Measurements from ENCODE around the gene DNLZ.

The DNLZ gene

DNA sequence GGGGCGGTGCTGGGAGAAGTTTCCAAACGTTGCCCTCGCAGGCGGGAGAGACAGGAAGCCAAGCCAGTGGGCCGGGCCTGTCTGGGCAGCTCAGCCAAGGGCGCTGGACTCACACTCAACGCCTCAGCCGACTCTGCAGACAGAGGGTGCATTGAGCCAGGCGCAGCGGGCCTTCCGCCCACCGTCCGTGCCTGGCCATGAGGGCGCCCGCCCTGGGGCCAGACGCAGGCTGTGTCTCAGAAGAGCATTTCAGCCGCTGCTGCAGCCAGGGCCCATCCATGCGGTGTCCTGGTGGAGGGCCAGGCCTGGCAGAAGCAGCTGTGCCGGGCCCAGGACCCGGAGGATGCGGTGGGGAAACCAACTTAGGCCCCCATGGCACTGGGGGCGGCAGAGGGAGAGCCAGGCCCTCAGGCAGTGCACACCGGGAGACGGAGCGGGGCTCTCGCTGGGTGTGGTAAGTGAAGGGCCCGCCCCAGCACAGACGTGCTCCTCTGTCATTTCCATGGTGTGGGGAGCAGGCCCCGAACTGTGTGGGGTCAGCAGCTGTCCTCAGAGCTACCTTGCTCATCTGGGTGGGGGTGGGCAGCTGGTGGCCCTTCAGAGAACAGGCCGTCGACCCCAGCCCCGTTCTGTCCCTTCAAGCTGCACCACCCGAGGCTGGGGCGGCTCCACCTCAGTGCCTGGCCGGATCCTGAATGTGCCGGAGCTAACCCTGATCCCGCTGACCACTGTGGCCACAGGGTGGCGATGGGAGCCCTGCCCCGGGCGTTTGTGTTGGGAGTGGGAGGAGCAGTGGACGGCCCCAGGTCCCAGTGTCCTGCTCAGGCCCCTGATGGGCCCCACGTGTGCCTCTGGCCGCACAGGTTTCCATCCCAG is 18.0 kb downstream of the DNLZ start:
- no peak overlapping the region for H3K4me3 ChIP-seq (ENCODE audit: low read depth, low read length)

DNA sequence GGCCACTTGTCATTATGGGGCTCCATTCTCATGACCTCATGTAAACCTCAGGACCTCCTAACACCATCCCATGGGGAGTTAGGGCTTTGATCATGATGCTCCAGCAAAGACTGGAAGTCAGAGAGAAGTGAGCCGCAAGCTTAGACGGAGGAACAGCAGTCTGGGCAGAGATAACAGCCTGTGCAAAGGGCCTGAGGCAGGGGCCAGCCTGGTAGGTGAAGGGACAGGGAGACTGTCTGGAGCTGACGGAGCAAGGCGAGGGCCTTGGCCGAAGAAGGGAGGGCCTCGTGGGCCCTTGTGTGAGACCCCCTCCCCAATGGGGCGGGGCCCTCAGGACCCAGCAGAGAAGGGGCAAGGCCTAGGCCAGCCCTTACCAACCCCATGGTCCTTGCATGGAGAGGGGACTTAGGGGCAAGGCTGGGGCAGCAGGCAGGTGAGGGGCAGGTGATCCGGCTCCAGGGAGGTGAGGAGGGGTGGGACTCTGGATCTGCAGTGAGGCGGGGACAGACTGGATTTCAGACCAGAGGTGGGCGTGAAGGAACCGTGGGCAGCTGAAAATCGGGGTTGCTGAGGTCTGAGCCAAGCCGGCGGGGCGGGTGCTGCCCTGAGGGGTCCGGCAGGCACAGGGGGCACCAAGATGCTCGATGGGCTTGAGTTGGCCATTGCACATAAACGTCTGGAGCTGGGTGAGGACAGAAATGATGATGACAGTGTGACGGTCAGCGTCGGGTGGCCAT is 18.8 kb downstream of the DNLZ start:
- no peak overlapping the region for H3K4me3 ChIP-seq (ENCODE audit: low read depth, low read length)

GRCh38 chr9:136343884-136344269 is 19.7 kb downstream of the DNLZ start:
- no peak overlapping the region for H3K4me3 ChIP-seq (ENCODE audit: low read depth, low read length)

DNA sequence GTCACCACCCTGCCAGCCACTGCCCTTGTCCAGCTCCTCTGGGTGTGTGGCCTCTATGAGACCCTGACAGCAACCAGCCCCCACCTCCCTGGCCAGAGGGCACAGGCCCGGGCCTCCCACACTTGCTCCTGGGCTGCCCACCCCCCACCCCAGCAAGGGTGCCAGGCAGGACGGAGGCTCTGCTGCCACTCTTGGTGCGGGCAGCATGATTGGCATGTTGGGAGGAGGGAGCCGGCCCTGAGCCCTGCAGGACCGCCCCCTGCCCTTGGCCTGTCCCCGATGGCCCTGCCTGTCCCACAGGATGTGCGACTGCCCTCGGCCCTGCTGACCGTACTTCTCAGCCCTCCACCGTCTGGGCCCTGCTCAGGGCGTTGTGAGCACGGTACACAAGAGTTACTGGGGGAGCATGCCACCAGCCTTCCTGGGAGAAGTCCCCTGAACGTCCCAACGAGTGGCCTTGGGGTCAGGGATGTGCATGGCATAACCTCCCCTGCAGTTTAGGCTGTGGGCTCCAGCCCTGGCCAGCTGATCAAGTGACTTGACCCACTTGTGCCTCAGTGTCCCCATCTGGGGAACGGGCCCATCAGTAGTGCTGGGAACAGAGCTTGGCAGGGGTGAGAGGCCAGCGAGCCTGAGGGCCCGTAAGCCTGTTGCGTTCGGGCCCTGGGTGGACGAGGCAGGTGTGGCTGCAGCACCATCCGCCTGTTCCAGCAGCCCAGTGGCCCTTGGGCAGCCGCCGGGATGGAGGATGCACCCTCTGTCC is 20.2 kb downstream of the DNLZ start:
- H3K4me3 ChIP-seq (ENCODE audit: low read depth, low read length): no peak overlapping the region

DNA sequence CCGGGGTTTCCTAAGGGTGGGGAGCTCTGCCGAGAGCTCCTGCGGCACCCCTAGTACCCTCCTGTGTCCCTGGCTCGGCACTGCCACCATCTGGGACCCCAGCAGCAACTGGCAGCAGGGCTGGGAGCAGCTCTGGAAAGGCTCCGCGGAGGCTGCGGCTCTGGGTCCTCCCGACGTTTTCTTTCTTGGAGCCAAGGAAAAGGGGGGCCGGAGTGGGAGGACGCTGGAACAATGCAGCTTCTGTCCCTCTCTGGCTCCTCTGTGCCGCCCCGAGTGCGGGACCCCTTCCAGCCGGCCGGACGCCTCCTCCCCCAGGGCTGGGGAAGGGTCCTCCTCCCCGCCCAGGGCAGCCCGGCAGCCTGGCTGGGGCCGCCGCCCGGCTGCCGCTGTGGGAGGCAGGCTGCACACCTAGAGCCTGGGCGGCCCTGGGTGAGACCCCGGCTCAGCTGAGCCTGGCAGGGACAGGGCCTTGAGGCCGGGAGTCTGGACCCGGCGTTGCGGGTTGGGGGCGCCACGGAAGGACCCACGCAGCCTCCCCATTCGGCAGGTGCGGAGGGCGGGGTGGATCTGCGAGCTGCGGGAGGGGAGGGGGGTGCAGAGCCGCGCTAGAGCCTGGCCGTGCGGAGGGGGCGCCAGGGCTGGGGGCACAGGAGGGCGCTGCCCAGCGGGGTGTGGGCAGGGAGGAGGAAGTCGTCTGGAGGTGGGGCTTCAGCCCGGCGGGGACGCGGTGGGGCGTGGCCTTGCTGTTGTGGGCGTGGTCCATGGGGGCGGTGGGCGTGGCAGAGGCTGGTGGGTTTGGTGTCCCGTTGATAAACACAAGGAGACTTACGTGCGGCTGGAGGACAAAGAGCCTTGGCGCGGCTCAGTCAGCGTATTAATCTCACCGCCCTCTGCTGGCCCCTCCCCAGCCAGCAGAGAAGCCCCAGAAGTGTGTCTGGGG is 21.1 kb downstream of the DNLZ start:
- H3K4me3 ChIP-seq (ENCODE audit: low read depth, low read length): peak overlapping the region; percentile 20

GRCh38 chr9:136341769-136342168 is 21.8 kb downstream of the DNLZ start:
- H3K4me3 ChIP-seq (ENCODE audit: low read depth, low read length): no peak overlapping the region

- no peak overlapping the region for H3K4me3 ChIP-seq (ENCODE audit: low read depth, low read length)
Measured at GRCh38 chr9:136341042-136341655, 22.4 kb downstream of the DNLZ start.

DNA sequence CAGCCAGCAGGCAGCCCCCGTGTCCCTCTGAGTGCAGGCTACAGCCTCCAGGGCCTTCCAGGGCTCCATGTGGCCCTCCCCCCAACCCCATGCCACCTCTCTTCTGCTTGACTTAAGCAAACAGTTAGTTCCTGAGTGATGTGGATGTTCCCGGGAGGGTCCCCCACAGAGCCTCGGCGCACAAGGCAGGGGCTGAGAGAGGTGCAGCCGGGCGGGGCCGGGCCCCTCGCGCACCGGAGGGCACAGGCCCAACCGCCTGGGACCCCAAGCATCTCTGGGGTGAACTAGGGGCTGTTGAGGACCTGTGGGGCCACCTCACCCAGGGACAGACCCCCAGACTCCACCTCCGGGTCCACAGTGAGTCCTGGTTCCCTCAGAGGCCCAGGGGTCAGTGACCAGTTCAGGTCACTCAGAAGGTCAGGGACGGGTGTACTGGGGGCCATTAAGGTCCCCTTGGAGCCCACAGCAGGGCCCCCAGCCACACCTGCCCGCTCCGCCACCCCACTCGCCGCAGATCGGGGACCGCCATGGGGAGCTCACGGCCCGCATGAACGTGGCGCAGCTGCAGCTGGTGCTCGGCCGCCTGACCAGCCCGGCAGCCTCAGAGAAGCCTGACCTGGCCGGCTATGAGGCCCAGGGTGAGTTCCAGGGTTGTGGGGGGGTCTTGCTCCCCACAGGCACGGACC is 23.0 kb downstream of the DNLZ start:
- H3K4me3 ChIP-seq (ENCODE audit: low read depth, low read length): no peak overlapping the region

GRCh38 chr9:136339958-136340310 is 23.6 kb downstream of the DNLZ start:
- H3K4me3 ChIP-seq (ENCODE audit: low read depth, low read length): no peak overlapping the region

DNA sequence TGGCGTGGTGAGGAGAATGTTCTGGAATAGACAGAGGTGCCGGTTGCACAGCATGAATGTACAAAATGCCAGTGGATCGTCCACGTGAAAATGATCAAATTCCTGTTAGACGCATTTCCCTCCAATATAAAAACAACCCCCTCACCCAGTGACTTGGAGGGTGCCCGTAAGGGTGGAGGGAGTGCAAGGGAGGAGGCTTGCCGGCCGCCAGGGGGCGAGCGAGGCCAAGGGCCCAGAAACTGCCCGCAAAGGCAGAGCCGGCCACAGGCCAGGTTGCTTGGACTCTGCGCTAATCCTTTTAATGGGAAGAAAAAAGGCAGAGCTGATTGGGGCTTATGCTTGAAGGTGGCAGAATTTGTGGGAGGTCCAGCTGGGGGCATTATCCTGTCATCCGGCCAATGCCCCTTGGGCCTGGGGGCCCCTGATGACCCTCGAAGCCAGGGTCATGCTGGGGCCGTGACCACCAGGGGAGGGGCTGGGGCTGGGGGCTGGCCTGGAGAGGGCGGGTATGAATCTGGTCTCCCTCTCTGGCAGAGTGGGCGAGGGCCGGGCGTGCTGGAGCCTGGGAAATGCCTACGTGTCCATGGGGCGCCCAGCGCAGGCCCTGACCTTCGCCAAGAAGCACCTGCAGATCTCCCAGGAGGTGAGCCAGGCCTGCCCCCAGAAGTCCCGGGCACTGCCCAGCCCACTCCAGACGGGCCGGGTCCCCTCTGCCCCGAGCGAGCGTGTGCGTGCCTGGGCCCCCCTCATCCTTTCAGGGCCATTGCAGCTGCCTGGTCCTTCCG is 24.2 kb downstream of the DNLZ start:
- H3K4me3 ChIP-seq (ENCODE audit: low read depth, low read length): no peak overlapping the region

- no peak overlapping the region for H3K4me3 ChIP-seq (ENCODE audit: low read depth, low read length)
Measured at GRCh38 chr9:136338511-136338910, 25.0 kb downstream of the DNLZ start.

DNA sequence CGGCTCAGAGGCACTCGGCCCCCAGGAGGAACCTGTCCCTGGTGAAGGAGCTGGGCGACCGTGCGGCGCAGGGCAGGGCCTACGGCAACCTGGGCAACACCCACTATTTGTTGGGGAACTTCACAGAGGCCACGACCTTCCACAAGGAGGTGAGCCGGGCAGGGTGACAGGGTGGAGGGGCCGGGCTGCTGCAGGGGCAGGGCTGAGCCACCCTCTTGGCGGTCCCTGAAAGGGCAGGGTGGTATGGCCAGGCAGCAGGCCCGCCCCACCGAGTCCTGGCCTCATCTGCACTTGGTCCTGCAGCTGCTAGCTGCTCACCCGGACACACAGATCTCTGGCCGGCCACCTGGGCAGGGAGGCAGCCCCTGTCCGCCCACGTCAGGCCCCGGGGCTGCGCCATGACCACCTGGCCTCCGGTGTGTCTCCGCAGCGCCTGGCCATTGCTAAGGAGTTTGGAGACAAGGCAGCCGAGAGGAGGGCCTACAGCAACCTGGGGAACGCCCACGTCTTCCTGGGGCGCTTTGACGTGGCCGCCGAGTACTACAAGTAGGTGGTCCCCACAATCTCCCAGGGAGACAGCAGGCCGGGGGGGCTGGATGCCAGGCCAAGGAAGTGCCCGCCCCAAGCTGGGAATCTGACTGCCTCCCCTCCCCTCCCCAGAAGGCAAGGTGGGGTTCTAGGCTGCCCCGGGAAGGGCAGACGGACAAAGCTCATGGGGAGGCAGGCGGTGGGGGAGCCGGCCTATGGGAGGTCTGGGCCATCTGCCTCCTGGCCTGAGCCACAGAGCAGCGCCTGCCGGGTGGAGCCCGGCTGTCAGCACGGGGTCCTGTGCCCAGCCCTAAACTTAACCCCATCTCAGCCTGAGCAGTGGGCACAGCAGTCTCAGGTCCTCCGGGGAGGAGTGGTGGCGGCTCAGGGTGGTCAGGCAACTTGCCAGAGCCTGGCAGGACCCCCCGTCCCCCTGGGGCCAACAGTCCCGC is 25.8 kb downstream of the DNLZ start:
- H3K4me3 ChIP-seq (ENCODE audit: low read depth, low read length): no peak overlapping the region

GRCh38 chr9:136336881-136337280 is 26.7 kb downstream of the DNLZ start:
- H3K4me3 ChIP-seq (ENCODE audit: low read depth, low read length): no peak overlapping the region

DNA sequence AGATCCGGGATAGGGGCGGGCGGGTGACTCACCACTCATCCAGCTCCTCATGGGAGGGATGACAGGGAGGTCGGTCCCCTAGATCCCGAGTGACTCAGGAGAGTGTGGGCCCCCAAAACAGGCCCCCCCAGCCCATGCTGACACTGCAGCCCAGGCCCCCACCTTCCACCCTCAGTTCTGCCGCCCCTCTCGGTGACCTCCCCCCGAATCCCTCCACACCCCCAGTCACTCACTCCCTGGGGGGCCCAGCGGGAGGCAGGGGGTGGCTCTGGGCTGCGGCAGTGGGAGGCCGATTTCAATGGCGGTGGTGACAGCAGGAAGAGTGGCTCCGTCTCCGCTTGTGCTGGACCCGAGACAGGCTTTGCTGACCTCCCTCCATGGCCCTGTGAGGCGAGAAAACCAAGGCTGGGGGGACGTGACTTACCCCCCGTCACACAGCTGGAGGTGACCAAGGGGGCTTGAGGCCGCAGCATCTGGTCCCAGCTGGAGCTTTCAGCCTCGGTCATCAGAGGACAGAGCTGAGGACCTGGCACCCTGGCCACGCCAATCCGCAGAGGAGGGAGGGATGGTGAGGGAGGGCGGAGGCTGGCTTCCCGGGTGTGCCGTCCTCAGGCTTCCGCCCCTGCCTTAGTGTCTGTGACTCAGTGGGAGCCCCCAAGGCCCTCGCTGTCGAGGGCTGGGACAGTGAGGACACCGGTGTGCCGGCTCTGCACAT is 27.2 kb downstream of the DNLZ start:
- no peak overlapping the region for H3K4me3 ChIP-seq (ENCODE audit: low read depth, low read length)

DNA sequence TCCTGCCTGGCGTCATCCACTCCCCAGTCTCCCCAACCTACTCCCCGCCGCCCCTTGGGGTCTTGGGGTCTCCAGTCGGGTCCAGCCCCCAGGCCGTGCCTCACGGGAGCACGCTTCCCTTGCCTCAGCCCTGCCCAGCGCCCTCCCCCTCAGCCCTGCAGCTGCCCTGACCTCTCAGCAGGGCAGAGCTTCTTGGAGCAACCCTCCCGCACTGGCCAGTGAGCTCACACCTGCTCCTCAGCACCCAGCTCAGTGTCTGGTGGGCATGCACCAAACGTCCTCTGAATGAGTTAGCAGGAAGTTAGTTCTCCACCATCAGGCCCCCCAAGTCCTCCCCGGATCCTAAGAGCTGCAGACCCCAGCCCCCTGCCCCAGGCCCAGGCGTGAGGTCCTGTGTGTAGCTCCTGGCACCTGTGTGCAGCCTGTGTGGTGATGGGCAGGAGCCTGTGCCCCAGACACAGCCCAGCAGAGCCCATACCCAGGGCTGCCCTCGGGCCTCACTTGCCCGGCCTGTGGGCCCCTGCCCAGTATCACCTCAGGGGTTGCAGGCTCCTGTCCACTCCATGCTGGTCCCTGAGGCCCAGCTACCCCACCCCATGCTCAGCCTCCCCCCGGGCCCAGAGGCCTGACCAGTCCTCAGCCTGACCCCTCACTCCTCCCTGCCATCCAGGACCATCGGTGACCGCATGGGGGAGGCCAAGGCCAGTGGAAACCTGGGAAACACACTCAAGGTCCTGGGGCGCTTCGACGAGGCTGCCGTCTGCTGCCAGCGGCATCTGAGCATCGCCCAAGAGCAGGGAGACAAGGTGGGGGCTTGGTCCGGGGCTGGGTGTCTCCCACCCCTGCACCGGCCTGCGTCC is 28.0 kb downstream of the DNLZ start:
- H3K4me3 ChIP-seq (ENCODE audit: low read depth, low read length): no peak overlapping the region

DNA sequence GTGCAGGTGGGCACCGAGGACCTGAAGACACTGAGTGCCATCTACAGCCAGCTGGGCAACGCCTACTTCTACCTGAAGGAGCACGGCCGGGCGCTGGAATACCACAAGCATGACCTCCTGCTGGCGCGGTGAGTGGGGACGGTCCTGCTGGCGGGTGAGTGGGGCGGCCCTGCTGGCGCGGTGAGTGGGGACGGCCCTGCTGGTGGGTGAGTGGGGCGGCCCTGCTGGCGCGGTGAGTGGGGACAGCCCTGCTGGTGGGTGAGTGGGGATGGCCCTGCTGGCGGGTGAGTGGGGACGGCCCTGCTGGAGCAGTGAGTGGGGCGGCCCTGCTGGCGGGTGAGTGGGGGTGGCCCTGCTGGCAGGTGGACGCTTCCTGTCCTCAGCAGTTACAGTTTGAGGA is 29.0 kb downstream of the DNLZ start:
- H3K4me3 ChIP-seq (ENCODE audit: low read depth, low read length): no peak overlapping the region
